ENCODE data around the gene NSDHL. TPM values are rescaled to one million over a fixed set of nuclear protein-coding genes. Genes with fewer than 3 reads are reported as not detected.

NSDHL gene
- total RNA-seq, 2 experiments from 2014 or later = 20.2 to 23.3 TPM

DNA sequence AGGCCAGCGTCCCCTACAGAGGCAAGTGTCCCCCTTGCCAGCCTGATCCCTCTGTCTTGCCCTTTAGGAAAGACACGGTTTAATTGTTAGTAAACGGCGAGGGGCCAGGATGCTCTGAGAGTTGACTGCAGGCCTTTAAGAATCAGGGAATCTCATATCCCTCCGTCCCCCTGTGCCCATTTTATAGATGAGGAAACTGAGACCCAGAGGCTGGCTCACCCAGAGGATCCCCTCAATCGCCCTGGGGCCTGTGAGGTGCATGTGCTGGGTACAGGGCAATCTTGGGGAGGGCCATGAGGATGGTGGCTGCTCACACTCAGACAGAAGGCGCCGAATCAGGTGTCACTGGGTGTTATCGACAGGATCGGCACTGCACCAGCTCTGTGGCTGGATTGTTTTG, 67.6 kb downstream of the NSDHL start:
- Mint-ChIP-seq H3K4me1 (ENCODE audit: low read depth) (no peaks in the 10 kb centered on the region), H3K9me3 (no peaks in the 10 kb centered on the region), H3K27me3 (peaks cover 13% of the 10 kb centered on the region), H3K36me3 (no peaks in the 10 kb centered on the region), H3K27ac (no peak overlapping the region), H3K4me3 (no peak overlapping the region)
- no peak for DNase-seq
- intact Hi-C loops (cut with micrococcal nuclease) = no loop called here
- CTCF ChIA-PET = no interaction called here
- POLR2A ChIA-PET = no interaction called here

- H3K36me3 Mint-ChIP-seq = no peaks in the 10 kb centered on the region
- H3K27ac Mint-ChIP-seq = no peak overlapping the region
- H3K9me3 Mint-ChIP-seq = no peaks in the 10 kb centered on the region
- ChIA-PET POLR2A (no interaction called here), CTCF (no interaction called here)
- no peaks in the 10 kb centered on the region for H3K4me1 Mint-ChIP-seq (ENCODE audit: low read depth)
- peaks cover 13% of the 10 kb centered on the region for H3K27me3 Mint-ChIP-seq
- no peak overlapping the region for H3K4me3 Mint-ChIP-seq
- no peak for DNase-seq
- intact Hi-C loops (cut with micrococcal nuclease) = no loop called here
Observed at GRCh38 chrX:152899111-152899873, 68.4 kb downstream of the NSDHL start.

GRCh38 chrX:152899874-152900719, 69.2 kb downstream of the NSDHL start:
- ChIA-PET CTCF (no interaction called here), POLR2A (no interaction called here)
- Mint-ChIP-seq H3K27ac (no peak overlapping the region), H3K9me3 (no peaks in the 10 kb centered on the region), H3K27me3 (peaks cover 13% of the 10 kb centered on the region), H3K4me3 (no peak overlapping the region), H3K4me1 (ENCODE audit: low read depth) (no peaks in the 10 kb centered on the region), H3K36me3 (no peaks in the 10 kb centered on the region)
- intact Hi-C loops (cut with micrococcal nuclease) = no loop called here
- DNase-seq = no peak

- Mint-ChIP-seq H3K36me3 (no peaks in the 10 kb centered on the region), H3K9me3 (no peaks in the 10 kb centered on the region), H3K27me3 (peaks cover 13% of the 10 kb centered on the region), H3K4me3 (no peak overlapping the region), H3K4me1 (ENCODE audit: low read depth) (no peaks in the 10 kb centered on the region), H3K27ac (no peak overlapping the region)
- ChIA-PET POLR2A (no interaction called here), CTCF (interaction anchor here (0.7 kb wide), 1 partner anchor 314 kb away, joined by 6 read pairs; no protein-coding TSS in a partner anchor)
- no peak for DNase-seq
- intact Hi-C loops (cut with micrococcal nuclease) = no loop called here
Observed at GRCh38 chrX:152900937-152901445, 70.1 kb downstream of the NSDHL start.

DNA sequence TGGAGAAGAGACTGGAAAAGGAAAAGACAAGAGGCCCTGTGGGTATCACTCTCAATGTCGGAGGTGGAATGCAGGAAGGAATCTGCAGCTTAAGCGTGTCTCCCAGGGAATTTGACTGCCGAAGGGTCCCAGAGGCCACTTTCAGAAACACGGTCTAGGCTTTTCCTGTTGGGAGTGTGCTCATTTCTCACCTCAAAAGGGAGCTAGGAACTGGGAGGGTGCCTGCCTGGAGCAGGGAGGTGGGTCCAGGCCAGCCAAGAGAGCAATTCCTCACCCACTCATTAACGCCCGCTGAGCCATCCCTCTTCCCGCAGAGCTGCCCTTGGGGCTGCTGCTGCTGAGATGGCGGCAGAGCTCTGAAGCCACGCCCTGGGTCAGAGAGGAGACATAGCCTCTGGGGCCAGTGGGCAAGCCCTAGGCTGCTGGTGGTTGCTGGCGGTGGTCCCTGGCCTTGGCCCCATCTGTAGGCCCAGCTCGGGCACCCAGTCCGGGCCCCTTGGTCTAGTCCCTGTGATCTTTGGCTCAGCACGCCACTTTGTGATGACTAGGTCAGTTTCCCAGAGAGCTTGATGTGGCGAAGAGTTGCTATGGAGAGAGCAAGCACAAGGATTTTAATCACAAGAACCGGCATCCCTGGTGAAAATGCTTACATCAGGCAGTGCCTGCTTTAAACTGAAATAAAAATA, 71.1 kb downstream of the NSDHL start:
- ChIA-PET POLR2A (no interaction called here), CTCF (interaction anchor here (0.7 kb wide), 1 partner anchor 313 kb away, joined by 6 read pairs; no protein-coding TSS in a partner anchor)
- DNase-seq = no peak
- Mint-ChIP-seq H3K27me3 (peaks cover 7% of the 10 kb centered on the region), H3K4me1 (ENCODE audit: low read depth) (no peaks in the 10 kb centered on the region), H3K36me3 (no peaks in the 10 kb centered on the region), H3K27ac (no peak overlapping the region), H3K4me3 (no peak overlapping the region), H3K9me3 (no peaks in the 10 kb centered on the region)
- intact Hi-C loops (cut with micrococcal nuclease) = no loop called here

GRCh38 chrX:152902502-152902820, 71.6 kb downstream of the NSDHL start:
- POLR2A ChIA-PET = no interaction called here
- Mint-ChIP-seq H3K4me1 (ENCODE audit: low read depth) (no peaks in the 10 kb centered on the region), H3K27me3 (peaks cover 9% of the 10 kb centered on the region), H3K36me3 (no peaks in the 10 kb centered on the region), H3K27ac (no peak overlapping the region), H3K4me3 (no peak overlapping the region), H3K9me3 (no peaks in the 10 kb centered on the region)
- CTCF ChIA-PET = no interaction called here
- intact Hi-C loops (cut with micrococcal nuclease) = no loop called here
- no peak for DNase-seq

DNA sequence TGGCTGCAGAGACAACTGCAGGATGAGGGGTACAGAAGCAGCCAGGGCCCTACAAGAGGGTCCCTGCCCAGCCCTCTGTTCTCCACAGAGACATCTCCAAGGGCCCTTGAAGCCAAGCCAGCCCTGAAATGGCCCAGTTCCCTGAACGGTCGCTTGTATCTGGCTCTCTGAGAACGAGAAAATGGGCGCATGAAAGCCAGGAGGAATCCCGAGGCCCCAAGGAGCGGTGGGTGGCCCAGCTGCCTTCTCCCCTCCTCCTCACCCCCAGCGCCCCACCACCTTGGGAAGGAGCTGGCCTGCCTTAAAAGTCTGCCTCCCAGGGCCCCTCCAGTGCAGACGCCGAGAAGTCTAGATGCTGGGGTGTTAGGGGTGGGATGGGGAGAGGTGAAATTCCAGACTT, 72.7 kb downstream of the NSDHL start:
- POLR2A ChIA-PET = no interaction called here
- CTCF ChIA-PET = interaction anchor here (0.7 kb wide), 1 partner anchor 23 kb away, joined by 3 read pairs; no protein-coding TSS in a partner anchor
- intact Hi-C loops (cut with micrococcal nuclease) = no loop called here
- DNase-seq = no peak
- H3K4me1 Mint-ChIP-seq (ENCODE audit: low read depth) = no peaks in the 10 kb centered on the region
- H3K27me3 Mint-ChIP-seq = peaks cover 8% of the 10 kb centered on the region
- no peaks in the 10 kb centered on the region for H3K9me3 Mint-ChIP-seq
- H3K27ac Mint-ChIP-seq = no peak overlapping the region
- no peaks in the 10 kb centered on the region for H3K36me3 Mint-ChIP-seq
- H3K4me3 Mint-ChIP-seq = no peak overlapping the region

- ChIA-PET CTCF (interaction anchor here (0.7 to 1.4 kb wide), 2 partner anchors 10 to 22 kb away, joined by 3 to 4 read pairs; no protein-coding TSS in a partner anchor), POLR2A (no interaction called here)
- no peak overlapping the region for H3K4me3 Mint-ChIP-seq
- intact Hi-C loops (cut with micrococcal nuclease) = no loop called here
- peak; percentile 50 for DNase-seq
- H3K9me3 Mint-ChIP-seq = no peaks in the 10 kb centered on the region
- no peaks in the 10 kb centered on the region for H3K36me3 Mint-ChIP-seq
- H3K4me1 Mint-ChIP-seq (ENCODE audit: low read depth) = no peaks in the 10 kb centered on the region
- no peak overlapping the region for H3K27ac Mint-ChIP-seq
- peaks cover 4% of the 10 kb centered on the region for H3K27me3 Mint-ChIP-seq
Observed at GRCh38 chrX:152904151-152905080, 73.6 kb downstream of the NSDHL start.

GRCh38 chrX:152905081-152905420, 74.2 kb downstream of the NSDHL start:
- peaks cover 4% of the 10 kb centered on the region for H3K27me3 Mint-ChIP-seq
- POLR2A ChIA-PET = no interaction called here
- H3K4me1 Mint-ChIP-seq (ENCODE audit: low read depth) = no peaks in the 10 kb centered on the region
- CTCF ChIA-PET = interaction anchor here (1.3 to 1.4 kb wide), 2 partner anchors 9 to 21 kb away, joined by 4 to 8 read pairs; no protein-coding TSS in a partner anchor
- H3K9me3 Mint-ChIP-seq = no peaks in the 10 kb centered on the region
- H3K27ac Mint-ChIP-seq = no peak overlapping the region
- intact Hi-C loops (cut with micrococcal nuclease) = no loop called here
- H3K36me3 Mint-ChIP-seq = no peaks in the 10 kb centered on the region
- no peak for DNase-seq
- H3K4me3 Mint-ChIP-seq = no peak overlapping the region

DNA sequence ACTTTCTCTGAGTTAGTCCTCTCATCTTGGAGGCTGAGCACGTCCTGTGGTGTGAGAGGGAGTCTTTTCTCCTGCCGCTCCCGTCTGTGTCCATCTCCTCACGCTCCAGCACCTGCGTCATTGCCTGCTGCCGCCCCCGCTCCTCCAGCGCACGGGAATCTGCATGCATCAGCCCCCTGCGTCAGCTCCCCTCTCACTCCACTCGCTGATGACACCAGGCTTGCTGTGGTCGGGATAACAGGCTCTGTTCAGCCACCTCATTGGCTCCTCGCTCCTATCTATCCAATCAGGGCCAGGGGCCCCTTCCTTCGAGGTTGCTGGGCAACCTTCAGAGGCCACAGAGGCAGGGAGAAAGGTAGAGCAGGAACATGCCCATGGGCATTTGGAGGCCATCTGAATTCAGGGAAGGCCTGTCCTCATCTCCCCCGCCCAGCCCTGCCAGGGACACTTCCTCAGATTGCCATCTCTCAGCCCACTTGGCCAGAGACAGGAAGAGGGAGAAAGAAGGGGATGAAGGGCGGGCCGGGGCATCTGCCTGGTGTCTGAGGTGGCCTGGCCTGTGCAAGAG, 76.3 kb downstream of the NSDHL start:
- no peaks in the 10 kb centered on the region for H3K4me1 Mint-ChIP-seq (ENCODE audit: low read depth)

DNA sequence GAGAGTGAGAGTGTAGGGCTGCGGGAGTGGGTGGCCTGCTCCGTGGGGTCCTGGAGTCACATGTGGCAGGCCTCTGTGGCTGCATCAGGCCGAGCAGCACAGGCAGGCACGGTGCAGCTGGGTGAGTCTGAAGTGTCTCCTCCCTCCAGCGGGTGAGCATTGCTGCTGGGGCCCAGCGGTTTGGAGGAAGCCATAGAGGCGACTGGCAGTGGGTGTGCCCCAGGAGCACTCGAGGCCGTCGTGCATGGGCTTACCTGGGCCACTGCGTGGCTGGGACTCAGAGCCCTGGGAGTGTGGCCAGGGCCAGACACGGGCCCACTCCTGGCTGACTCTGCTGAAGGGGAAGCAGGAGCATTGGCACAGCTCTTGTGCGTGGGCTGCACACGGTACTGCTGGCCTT, 77.6 kb downstream of the NSDHL start:
- no peaks in the 10 kb centered on the region for H3K4me1 Mint-ChIP-seq (ENCODE audit: low read depth)
- H3K9me3 Mint-ChIP-seq = no peaks in the 10 kb centered on the region
- no peak overlapping the region for H3K4me3 Mint-ChIP-seq
- intact Hi-C loops (cut with micrococcal nuclease) = no loop called here
- ChIA-PET CTCF (no interaction called here), POLR2A (no interaction called here)
- H3K27me3 Mint-ChIP-seq = peaks cover 2% of the 10 kb centered on the region
- no peak overlapping the region for H3K27ac Mint-ChIP-seq
- H3K36me3 Mint-ChIP-seq = no peaks in the 10 kb centered on the region
- DNase-seq = no peak

More for the DNA sequence above, 76.3 kb downstream of the NSDHL start:
- H3K9me3 Mint-ChIP-seq = no peaks in the 10 kb centered on the region
- intact Hi-C loops (cut with micrococcal nuclease) = no loop called here
- ChIA-PET CTCF (no interaction called here), POLR2A (no interaction called here)
- no peak for DNase-seq
- peaks cover 2% of the 10 kb centered on the region for H3K27me3 Mint-ChIP-seq
- H3K4me3 Mint-ChIP-seq = no peak overlapping the region
- no peak overlapping the region for H3K27ac Mint-ChIP-seq
- no peaks in the 10 kb centered on the region for H3K36me3 Mint-ChIP-seq
